GM12878 (cell line): ENCODE results near the gene MRPS23. TPM values are rescaled to one million over a fixed set of nuclear protein-coding genes. Genes with fewer than 3 reads are reported as not detected.
A peak's percentile ranks its signal among the peaks of the same experiment; 100 is the strongest.

Source experiments
- CHD1 ChIP-seq: IDR thresholded peaks from 2 replicates; pipeline ENCODE4 v1.6.1; 2012; ENCODE audit warnings: low read depth, low read length, improper control_type of control experiment
- GABPA ChIP-seq: IDR thresholded peaks from 2 replicates; pipeline ENCODE4 v1.6.1; 2014; ENCODE audit warnings: antibody characterized with exemption, low read depth, mild to moderate bottlenecking, inconsistent platforms
- HDAC2 ChIP-seq: fragments of 200-600 bp; sonication (generic); IDR thresholded peaks from 2 replicates; pipeline ENCODE4 v1.6.1; 2017
- IKZF1 ChIP-seq: fragments of 450-650 bp; conservative IDR thresholded peaks from 2 replicates; pipeline ENCODE4 v1.6.1; 2017; ENCODE audit warnings: antibody characterized with exemption, mild to moderate bottlenecking
- LARP7 ChIP-seq: fragments of 450-650 bp; IDR thresholded peaks from 2 replicates; pipeline ENCODE4 v1.6.1; 2017; ENCODE audit warnings: mild to moderate bottlenecking
- MEF2A ChIP-seq: IDR thresholded peaks from 2 replicates; pipeline ENCODE4 v1.6.1; 2011; ENCODE audit warnings: low read depth, mild to moderate bottlenecking, low read length, moderate library complexity; ENCODE audit not compliant: insufficient read depth
- MYC ChIP-seq: IDR thresholded peaks from 2 replicates; pipeline ENCODE4 v1.6.1; 2011; ENCODE audit warnings: mild to moderate bottlenecking, low read length, moderate library complexity, inconsistent platforms; ENCODE audit not compliant: insufficient read depth, insufficient replicate concordance, insufficient read length, severe bottlenecking
- RBBP5 ChIP-seq: fragments of 200-600 bp; sonication (generic); conservative IDR thresholded peaks from 2 replicates; pipeline ENCODE4 v1.6.1; 2016
- RCOR1 ChIP-seq: conservative IDR thresholded peaks from 2 replicates; pipeline ENCODE4 v1.6.1; 2012; ENCODE audit warnings: low read depth, low read length, improper control_type of control experiment
- RUNX3 ChIP-seq: IDR thresholded peaks from 2 replicates; pipeline ENCODE4 v1.6.1; 2012; ENCODE audit warnings: low read length, inconsistent platforms
- SMAD1 ChIP-seq: fragments of 450-650 bp; IDR thresholded peaks from 2 replicates; pipeline ENCODE4 v1.6.1; 2018; ENCODE audit warnings: mild to moderate bottlenecking, low read depth; ENCODE audit not compliant: partially characterized antibody
- SMC3 ChIP-seq: IDR thresholded peaks from 2 replicates; pipeline ENCODE4 v1.6.1; 2011; ENCODE audit warnings: low read length, improper control_type of control experiment, borderline replicate concordance
- SUZ12 ChIP-seq: fragments of 200-600 bp; sonication (generic); IDR thresholded peaks from one replicate; pipeline ENCODE4 v1.6.1; 2018; ENCODE audit warnings: antibody characterized with exemption, mild to moderate bottlenecking; ENCODE audit not compliant: unreplicated experiment
- ZBED1 ChIP-seq: IDR thresholded peaks from 2 replicates; pipeline ENCODE4 v1.6.1; 2016; ENCODE audit warnings: borderline replicate concordance
- polyA plus RNA-seq, 11 experiments: library from polyadenylated mRNA; depleted of rRNA in 4 of 11; unstranded in 6 of 11; stranded (reverse) in 5 of 11; fragments of >200 nt; fragmentation: Nextera tagmentation in 4 of 11; fragmentation: Illumina TruSeq in 1 of 11; extraction: Ambion mirVana in 4 of 11; extraction: Trizol in 1 of 11; gene quantifications; 1 replicate in 1 of 11; 2 replicates in 10 of 11; pipeline versions ENCODE4 v1.2.1 to v1.2.3, GENCODE V29; 2011 to 2016; ENCODE audit warnings: inconsistent platforms in 2 of 11, missing spikeins in 2 of 11, low read depth in 1 of 11
- total RNA-seq, 4 experiments: library from RNA; depleted of rRNA in 3 of 4; stranded (reverse); fragments of >200 nt in 3 of 4; fragmentation: Illumina TruSeq in 1 of 4; extraction: Trizol in 1 of 4; gene quantifications; 2 replicates each; pipeline versions ENCODE4 v1.2.1 to v1.2.3, GENCODE V29; 2013 to 2021
- TF ChIP-seq, protein P1 (sequence below): IDR thresholded peaks from 2 replicates; pipeline ENCODE4 v1.6.1; 2012; ENCODE audit warnings: improper control_type of control experiment, low read depth, low read length; ENCODE audit not compliant: insufficient replicate concordance
- TF ChIP-seq, protein P2 (sequence below): fragments of 450-650 bp; IDR thresholded peaks from 2 replicates; pipeline ENCODE4 v1.6.1; 2017; ENCODE audit warnings: borderline replicate concordance
- TF ChIP-seq, protein P3 (sequence below): fragments of 450-650 bp; IDR thresholded peaks from 2 replicates; pipeline ENCODE4 v1.6.1; 2017; ENCODE audit warnings: antibody characterized with exemption, mild to moderate bottlenecking, moderate library complexity
- TF ChIP-seq, protein P4 (sequence below): fragments of 450-650 bp; IDR thresholded peaks from 2 replicates; pipeline ENCODE4 v1.6.1; 2017; ENCODE audit warnings: low read depth, mild to moderate bottlenecking, moderate library complexity

MRPS23 gene
- total and polyA plus RNA-seq, 10 of the 15 experiments (the other 5 are each of a cell fraction or from before 2014, with no cell fraction given) = 65.3 to 237 (median 87.9) TPM

DNA sequence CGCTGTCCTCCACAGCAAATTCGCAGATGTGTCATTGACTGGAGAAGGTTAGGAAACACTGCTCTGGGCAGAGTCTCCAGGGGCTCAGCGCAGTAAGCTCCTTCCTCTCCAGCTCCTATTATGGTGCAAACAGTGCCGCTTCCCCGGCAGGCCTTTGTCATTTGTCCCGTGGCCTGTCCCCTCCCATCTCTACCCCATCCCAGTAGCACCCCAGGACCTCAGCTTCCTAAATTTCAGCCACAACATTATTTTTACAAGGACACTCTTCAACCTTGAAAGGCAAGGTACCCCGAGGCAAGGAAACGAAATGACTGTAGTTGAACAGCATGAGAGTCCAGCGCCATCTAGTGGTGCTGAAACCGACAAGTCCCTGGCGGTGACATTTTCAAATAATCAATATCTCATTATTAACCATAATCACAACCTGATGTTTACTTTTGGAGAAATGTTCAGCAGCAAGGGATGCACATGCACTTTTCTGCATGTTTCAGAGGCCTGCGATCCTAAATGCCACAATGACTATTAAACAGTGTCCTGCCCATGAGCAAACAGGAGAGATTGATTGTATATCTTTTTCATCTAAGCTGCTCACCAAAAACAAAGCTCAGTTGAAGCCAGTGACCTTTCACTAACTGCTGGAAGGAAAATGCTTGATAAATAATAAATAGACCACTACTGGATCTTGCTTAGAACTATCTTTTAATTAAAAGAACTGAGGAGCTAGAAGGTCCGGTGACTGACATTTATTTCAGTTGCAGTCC, 16.5 kb downstream of the MRPS23 start (continued):
- TF ChIP-seq SUZ12 = no peak
- no peak for TF ChIP-seq RBBP5
- TF ChIP-seq SMC3 = peak; percentile 71; the same call in 1 of the 2 replicates
- TF ChIP-seq GABPA = no peak
- TF ChIP-seq HDAC2 = no peak
- TF ChIP-seq CHD1 = no peak
- TF ChIP-seq, protein P1, sequence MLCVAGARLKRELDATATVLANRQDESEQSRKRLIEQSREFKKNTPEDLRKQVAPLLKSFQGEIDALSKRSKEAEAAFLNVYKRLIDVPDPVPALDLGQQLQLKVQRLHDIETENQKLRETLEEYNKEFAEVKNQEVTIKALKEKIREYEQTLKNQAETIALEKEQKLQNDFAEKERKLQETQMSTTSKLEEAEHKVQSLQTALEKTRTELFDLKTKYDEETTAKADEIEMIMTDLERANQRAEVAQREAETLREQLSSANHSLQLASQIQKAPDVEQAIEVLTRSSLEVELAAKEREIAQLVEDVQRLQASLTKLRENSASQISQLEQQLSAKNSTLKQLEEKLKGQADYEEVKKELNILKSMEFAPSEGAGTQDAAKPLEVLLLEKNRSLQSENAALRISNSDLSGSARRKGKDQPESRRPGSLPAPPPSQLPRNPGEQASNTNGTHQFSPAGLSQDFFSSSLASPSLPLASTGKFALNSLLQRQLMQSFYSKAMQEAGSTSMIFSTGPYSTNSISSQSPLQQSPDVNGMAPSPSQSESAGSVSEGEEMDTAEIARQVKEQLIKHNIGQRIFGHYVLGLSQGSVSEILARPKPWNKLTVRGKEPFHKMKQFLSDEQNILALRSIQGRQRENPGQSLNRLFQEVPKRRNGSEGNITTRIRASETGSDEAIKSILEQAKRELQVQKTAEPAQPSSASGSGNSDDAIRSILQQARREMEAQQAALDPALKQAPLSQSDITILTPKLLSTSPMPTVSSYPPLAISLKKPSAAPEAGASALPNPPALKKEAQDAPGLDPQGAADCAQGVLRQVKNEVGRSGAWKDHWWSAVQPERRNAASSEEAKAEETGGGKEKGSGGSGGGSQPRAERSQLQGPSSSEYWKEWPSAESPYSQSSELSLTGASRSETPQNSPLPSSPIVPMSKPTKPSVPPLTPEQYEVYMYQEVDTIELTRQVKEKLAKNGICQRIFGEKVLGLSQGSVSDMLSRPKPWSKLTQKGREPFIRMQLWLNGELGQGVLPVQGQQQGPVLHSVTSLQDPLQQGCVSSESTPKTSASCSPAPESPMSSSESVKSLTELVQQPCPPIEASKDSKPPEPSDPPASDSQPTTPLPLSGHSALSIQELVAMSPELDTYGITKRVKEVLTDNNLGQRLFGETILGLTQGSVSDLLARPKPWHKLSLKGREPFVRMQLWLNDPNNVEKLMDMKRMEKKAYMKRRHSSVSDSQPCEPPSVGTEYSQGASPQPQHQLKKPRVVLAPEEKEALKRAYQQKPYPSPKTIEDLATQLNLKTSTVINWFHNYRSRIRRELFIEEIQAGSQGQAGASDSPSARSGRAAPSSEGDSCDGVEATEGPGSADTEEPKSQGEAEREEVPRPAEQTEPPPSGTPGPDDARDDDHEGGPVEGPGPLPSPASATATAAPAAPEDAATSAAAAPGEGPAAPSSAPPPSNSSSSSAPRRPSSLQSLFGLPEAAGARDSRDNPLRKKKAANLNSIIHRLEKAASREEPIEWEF = peak; percentile 85
- no peak for TF ChIP-seq IKZF1
- no peak for TF ChIP-seq ZBED1
- no peak for TF ChIP-seq RCOR1
- TF ChIP-seq, protein P2, sequence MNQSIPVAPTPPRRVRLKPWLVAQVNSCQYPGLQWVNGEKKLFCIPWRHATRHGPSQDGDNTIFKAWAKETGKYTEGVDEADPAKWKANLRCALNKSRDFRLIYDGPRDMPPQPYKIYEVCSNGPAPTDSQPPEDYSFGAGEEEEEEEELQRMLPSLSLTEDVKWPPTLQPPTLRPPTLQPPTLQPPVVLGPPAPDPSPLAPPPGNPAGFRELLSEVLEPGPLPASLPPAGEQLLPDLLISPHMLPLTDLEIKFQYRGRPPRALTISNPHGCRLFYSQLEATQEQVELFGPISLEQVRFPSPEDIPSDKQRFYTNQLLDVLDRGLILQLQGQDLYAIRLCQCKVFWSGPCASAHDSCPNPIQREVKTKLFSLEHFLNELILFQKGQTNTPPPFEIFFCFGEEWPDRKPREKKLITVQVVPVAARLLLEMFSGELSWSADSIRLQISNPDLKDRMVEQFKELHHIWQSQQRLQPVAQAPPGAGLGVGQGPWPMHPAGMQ = no peak
- peak; percentile 22; the same call in 1 of the 2 replicates for TF ChIP-seq RUNX3
- no peak for TF ChIP-seq LARP7
- TF ChIP-seq, protein P3, sequence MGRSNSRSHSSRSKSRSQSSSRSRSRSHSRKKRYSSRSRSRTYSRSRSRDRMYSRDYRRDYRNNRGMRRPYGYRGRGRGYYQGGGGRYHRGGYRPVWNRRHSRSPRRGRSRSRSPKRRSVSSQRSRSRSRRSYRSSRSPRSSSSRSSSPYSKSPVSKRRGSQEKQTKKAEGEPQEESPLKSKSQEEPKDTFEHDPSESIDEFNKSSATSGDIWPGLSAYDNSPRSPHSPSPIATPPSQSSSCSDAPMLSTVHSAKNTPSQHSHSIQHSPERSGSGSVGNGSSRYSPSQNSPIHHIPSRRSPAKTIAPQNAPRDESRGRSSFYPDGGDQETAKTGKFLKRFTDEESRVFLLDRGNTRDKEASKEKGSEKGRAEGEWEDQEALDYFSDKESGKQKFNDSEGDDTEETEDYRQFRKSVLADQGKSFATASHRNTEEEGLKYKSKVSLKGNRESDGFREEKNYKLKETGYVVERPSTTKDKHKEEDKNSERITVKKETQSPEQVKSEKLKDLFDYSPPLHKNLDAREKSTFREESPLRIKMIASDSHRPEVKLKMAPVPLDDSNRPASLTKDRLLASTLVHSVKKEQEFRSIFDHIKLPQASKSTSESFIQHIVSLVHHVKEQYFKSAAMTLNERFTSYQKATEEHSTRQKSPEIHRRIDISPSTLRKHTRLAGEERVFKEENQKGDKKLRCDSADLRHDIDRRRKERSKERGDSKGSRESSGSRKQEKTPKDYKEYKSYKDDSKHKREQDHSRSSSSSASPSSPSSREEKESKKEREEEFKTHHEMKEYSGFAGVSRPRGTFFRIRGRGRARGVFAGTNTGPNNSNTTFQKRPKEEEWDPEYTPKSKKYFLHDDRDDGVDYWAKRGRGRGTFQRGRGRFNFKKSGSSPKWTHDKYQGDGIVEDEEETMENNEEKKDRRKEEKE = no peak
- TF ChIP-seq MYC = no peak
- no peak for TF ChIP-seq SMAD1
- TF ChIP-seq, protein P4, sequence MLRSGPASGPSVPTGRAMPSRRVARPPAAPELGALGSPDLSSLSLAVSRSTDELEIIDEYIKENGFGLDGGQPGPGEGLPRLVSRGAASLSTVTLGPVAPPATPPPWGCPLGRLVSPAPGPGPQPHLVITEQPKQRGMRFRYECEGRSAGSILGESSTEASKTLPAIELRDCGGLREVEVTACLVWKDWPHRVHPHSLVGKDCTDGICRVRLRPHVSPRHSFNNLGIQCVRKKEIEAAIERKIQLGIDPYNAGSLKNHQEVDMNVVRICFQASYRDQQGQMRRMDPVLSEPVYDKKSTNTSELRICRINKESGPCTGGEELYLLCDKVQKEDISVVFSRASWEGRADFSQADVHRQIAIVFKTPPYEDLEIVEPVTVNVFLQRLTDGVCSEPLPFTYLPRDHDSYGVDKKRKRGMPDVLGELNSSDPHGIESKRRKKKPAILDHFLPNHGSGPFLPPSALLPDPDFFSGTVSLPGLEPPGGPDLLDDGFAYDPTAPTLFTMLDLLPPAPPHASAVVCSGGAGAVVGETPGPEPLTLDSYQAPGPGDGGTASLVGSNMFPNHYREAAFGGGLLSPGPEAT = no peak
- no peak for TF ChIP-seq MEF2A
